Germinal center (tissue), 1 donor: ENCODE results near the gene CACNA1A.
"Not testable (repeated sequence)": the region's sequence is repeated elsewhere in the genome, so short reads cannot be mapped to it uniquely, and the experiment has no call there.

Source experiments
- DNase-seq: peaks from one replicate; pipeline ENCODE4 v3.0.0; 2012; ENCODE audit warnings: mixed read lengths, low spot score

Gene CACNA1A

GRCh38 chr19:13198634-13199033 lies 307.6 kb downstream of the CACNA1A start:
- DNase-seq: no peak

- peak; percentile 67 for DNase-seq
Observed at GRCh38 chr19:13195678-13196077, 310.6 kb downstream of the CACNA1A start.

GRCh38 chr19:13190781-13191540 lies 315.3 kb downstream of the CACNA1A start:
- no peak for DNase-seq

GRCh38 chr19:13189600-13189999 lies 316.7 kb downstream of the CACNA1A start:
- DNase-seq: no peak

- no peak for DNase-seq
Observed at GRCh38 chr19:13187419-13187818, 318.9 kb downstream of the CACNA1A start.

- DNase-seq: not testable (repeated sequence)
Observed at GRCh38 chr19:13186688-13187087, 319.6 kb downstream of the CACNA1A start.

- not testable (repeated sequence) for DNase-seq
Observed at GRCh38 chr19:13185763-13186657, 320.3 kb downstream of the CACNA1A start.

GRCh38 chr19:13184926-13185325 lies 321.4 kb downstream of the CACNA1A start:
- DNase-seq: not testable (repeated sequence)

- DNase-seq: peak; percentile 29
Observed at GRCh38 chr19:13181747-13182388, 324.4 kb downstream of the CACNA1A start.

- DNase-seq: not testable (repeated sequence)
Observed at GRCh38 chr19:13178291-13178690, 328.0 kb downstream of the CACNA1A start.

- not testable (repeated sequence) for DNase-seq
Observed at GRCh38 chr19:13177584-13177983, 328.7 kb downstream of the CACNA1A start.

GRCh38 chr19:13176345-13176744 lies 329.9 kb downstream of the CACNA1A start:
- no peak for DNase-seq

- no peak for DNase-seq
Observed at GRCh38 chr19:13173139-13173737, 333.0 kb downstream of the CACNA1A start.

GRCh38 chr19:13172346-13173138 lies 333.7 kb downstream of the CACNA1A start:
- DNase-seq: no peak

- DNase-seq: no peak
Observed at GRCh38 chr19:13171146-13171545, 335.1 kb downstream of the CACNA1A start.

GRCh38 chr19:13169769-13170168 lies 336.5 kb downstream of the CACNA1A start:
- no peak for DNase-seq

GRCh38 chr19:13166151-13166550 lies 340.1 kb downstream of the CACNA1A start:
- DNase-seq: not testable (repeated sequence)

GRCh38 chr19:13165162-13165997 lies 340.9 kb downstream of the CACNA1A start:
- no peak for DNase-seq

GRCh38 chr19:13164343-13165161 lies 341.7 kb downstream of the CACNA1A start:
- DNase-seq: no peak
